T-helper 9 cell (primary cell): ENCODE measurements around the gene CTCFL.

Experiments
- DNase-seq: peaks from one replicate; pipeline ENCODE4 v3.0.0-alpha.2; 2020

Gene CTCFL

DNA sequence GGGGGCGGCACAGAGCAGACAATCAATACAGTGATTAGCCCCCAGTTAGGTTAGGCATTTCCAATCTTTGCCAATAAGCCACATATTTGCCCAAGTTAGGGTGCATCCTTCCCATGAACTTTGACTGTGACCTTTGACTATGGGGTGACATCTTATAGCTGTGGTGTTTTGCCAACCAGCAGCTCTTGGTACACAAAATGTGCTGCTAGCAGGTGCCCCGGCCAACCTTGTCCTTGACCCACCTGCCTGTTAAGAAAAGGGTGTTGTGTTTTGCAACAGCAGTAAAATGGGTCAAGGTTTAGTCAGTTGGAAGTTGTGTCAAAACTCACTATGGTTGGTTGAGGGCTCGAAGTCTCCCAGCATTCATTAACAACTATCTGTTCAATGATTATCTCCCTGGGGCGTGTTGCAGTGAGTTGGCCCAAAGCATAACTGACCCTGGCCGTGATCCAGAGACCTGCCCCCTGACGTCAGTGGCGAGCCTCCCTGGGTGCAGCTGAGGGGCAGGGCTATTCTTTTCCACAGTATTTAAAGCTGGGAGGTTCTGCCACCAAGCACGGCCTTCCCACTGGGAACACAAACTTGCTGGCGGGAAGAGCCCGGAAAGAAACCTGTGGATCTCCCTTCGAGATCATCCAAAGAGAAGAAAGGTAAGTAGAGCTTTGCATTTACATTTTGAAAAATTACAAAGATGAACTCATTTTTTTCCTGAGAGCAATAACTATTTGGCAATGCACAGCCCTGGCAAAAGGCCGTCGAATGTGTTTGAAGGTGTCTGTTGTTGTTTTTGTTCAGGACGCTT is 35.8 kb upstream of the CTCFL start, which contains the start of gene PCK1:
Gene PCK1 (plus strand): TSS at position 557 of the 802 bp plus-strand sequence. CDS start 302 bp downstream, outside the sequence.
- no peak for DNase-seq

GRCh38 chr20:57559658-57560553 is 35.0 kb upstream of the CTCFL start:
- no peak for DNase-seq

- DNase-seq = no peak
Observed at GRCh38 chr20:57559289-57559634, 34.3 kb upstream of the CTCFL start.

GRCh38 chr20:57558614-57559288 is 33.8 kb upstream of the CTCFL start:
- DNase-seq = no peak

DNA sequence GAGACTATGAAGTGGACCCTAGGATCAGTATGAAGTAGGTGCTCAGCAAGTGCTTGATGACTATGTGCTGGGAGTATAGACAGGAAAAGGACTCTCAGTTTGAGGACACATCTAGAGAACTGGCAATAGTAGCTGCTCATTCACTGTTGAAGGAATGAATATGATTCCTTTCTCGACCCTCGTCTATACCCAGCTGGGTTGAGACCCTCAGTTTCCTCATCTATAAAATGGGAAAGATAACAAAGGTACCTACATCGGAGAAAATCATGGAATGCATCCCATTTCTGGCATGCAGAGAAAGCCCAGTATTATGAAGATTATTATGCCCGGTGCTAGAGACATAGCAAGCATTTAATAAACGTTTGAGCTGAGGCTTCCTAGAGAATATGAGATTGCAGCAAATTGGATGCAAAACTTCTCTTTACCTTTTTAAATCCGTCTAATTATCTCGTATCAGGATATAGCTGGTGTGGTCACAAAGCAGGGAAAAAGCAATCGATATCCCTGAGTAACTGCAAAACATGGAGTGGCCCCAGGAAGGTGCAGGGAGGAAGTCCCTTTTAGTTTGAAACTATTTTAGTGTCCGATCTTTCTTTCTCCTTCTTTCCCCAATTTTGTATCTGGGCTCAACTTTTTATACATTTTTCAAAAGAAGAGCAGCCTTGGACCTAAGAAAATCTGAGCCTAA is 33.1 kb upstream of the CTCFL start:
- no peak for DNase-seq

- DNase-seq = no peak
Observed at GRCh38 chr20:57556980-57557274, 32.0 kb upstream of the CTCFL start.

DNA sequence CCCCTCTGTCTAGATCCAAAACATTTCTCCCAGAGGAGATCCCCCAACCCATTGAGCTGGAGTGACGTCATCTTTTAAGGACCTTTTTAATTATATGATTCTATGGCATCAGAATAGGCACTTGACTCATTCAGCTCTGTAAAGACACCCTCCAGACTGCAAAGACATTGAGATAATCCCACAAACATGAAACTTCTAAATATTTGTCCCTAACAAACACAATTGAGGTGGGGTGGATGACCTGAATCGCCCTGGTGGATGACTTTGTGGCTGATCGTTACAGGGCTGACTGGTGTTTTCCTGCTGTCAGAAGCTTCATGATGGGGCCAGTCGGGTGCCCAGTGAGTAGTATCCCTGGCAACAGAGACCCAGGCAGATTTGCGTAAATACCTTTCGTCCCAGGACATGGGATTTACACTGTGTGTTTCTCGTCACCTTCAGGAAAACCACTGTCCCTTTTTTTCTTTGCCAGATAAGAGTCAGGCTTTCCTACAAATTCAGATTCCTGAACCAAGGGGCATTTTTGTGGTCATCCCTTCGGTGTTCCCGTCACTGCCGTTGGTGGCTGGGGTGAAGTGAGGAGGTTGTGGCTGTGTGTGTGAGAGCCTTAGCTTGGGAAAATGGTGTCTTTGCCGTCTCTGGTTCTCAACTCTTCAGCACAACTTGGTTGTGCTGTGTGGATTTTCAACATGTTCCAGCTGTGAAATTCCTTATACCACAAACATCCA is 30.7 kb upstream of the CTCFL start:
- DNase-seq = no peak

- no peak for DNase-seq
Observed at GRCh38 chr20:57553376-57554018, 28.6 kb upstream of the CTCFL start.

- no peak for DNase-seq
Observed at GRCh38 chr20:57552471-57552870, 27.5 kb upstream of the CTCFL start.

- no peak for DNase-seq
Observed at GRCh38 chr20:57548177-57549058, 23.5 kb upstream of the CTCFL start.

DNA sequence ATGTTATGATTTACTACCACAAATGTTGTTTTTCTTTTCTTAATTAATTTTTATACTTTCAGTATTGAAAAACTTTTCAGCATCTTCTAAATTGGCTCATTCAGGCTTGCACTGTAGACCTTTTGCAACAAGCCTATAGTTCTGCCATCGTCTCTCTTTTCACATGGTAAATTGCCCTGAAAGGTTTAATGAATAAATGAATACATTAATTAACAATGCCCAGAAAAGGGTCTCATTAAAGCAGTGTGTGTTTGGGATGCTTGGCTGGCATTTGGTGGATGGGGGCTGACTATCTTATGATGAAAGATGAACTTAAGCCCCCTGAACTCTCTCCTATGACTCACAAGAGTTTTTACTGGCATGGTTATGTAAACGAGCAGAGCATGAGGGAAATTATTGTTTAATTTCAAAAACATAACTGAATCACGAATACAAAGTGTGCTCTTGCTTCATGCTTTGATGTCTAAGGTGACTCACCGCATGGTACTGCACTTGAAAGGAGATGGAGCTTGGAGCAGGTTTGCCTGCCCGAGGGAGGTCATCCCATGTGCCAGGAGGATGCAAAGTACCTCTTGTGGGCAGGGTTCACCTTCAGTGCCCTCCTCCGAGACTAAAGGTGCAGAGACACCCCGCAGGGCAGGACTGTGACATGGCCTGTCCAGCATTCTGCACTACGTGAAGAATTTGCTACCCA is 22.2 kb upstream of the CTCFL start:
- DNase-seq = no peak

GRCh38 chr20:57545927-57546662 is 21.2 kb upstream of the CTCFL start:
- no peak for DNase-seq

DNA sequence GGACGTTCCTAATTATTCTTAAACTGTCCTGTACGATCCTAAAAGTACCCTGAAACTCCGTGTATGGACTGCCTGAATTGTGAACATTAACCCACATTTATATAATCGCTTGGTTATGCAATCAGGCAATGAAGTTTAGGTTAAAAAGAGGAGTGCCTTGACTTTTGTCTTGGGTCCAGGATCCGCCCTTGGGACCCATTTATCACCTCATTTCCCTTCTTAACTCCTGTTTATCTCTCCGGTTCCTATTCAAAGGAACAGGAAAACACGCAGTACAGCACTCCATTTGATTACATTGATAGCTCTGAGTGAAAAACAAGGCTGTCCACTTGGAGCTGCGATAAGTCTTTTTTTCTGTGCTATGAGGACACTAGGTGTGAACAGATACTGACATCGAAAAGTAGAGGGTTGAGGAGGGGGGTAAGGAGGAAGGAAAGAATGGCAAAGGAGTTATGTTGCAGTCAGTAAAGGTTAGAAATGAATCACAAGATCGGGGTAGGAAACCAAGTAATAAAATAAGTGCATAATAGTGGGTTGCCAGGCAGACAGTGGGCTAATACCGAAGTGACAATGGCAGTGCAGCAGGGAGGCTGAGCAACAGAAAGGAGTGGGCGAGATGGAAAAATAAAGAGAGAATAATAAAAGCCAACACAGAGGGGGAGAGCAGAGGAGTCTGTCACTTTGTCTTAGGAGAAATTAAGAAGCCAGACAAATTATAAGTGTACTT is 20.1 kb upstream of the CTCFL start:
- DNase-seq = no peak

DNA sequence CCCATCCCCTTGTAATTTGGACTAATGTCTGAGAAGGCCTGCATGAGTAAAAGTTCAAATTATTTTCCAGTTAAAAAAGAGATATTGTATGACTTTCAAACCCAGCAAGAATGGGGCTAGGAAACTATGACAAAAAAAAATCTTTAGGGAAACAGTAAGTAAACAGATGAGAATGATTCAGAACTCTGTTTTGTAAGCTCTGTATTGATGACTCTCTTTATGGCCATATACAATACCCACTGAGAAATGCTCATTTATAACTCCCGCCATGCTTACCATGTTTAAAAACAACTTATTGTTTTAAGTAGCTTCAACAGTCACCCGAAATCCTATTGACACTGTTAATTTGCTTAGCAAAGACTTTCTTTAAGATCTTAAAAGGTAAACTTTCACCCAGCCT is 18.8 kb upstream of the CTCFL start:
- DNase-seq = no peak

GRCh38 chr20:57540890-57541580 is 16.1 kb upstream of the CTCFL start:
- DNase-seq = no peak

GRCh38 chr20:57539889-57540288 is 14.9 kb upstream of the CTCFL start:
- no peak for DNase-seq

DNA sequence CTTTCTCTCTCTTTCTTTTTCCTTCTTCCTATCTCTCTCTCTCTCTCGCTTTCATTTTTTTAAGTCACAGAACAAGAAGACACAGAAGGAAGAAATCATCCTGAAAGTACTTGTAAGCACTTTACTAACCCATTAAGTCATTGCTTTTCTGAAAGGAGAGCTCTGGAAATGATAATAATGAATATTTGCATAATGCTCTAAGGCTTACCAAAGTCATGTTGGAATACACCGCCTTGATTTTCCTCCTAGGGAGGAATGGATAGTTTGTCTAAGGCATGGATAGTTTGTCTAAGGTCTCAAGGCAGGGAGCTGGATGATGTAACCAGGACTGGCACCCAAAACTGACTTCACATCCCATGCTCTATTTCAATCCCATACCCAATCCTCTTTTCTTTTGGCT is 12.9 kb upstream of the CTCFL start:
- DNase-seq = no peak
